ENCODE measurements around the gene CCR4. TPM values are rescaled to one million over a fixed set of nuclear protein-coding genes. Genes with fewer than 3 reads are reported as not detected.
A peak's percentile ranks its signal among the peaks of the same experiment; 100 is the strongest.

The CCR4 gene
- polyA plus RNA-seq, 6 donors from 2014 or later = 0.08 to 0.27 (median 0.16) TPM; not detected in 2

GRCh38 chr3:32996755-32997091 lies 45.3 kb downstream of the CCR4 start:
- Mint-ChIP-seq H3K4me1 (peaks cover 9 to 11% (median 11%) of the 10 kb centered on the region in 3 donors), H3K4me3 (no peak overlapping the region), H3K27ac (peak overlapping the region in 1 of 6 donors; percentile 82)

DNA sequence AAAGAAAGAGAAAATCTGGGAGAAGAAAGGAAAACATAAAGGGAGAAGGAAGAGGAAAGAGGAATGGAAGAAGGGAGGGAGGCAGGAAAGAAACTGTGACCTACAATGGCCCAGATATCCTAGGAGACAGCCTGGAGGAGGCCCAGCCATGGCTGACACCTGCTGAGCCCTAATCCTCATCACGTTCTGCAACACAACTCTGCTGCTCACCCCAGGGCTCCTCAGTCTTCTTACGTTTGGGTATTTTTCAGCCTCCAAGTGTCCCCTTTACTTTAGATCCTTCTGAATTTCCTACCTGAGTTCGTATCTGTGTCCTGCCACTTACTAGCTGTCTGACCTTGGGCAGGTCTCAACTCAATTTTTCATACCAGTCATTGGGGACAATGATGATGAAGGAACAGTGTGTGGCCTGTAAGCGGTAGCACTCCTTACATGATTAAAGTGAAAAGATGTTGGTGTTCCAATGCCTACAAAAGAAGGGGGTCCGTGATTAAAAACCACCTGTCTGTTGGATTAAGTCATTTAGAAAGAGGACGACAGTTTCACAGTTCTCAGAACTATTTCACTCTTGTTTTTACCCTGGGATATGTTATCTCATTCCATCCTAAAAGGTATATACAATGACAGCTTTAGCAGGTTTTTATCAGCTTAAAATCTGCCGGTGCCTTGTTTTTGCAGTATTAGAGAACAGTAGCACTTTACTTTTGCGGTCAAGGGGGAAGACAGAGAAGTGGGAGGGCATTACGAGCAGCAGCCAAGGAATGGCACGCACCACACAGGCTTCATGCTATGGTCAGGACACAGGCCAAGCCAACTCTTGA lies 47.4 kb downstream of the CCR4 start:
- no peaks in the 10 kb centered on the region for H3K9me3 Mint-ChIP-seq
- no peak for ATAC-seq (ENCODE audit: low read depth in 2 of 2)
- H3K4me3 Mint-ChIP-seq = no peak overlapping the region
- DNase-seq = no peak
- peak overlapping the region in 5 of 6 donors; percentile 28 to 85 (median 51) for H3K27ac Mint-ChIP-seq
- peaks cover 11 to 13% (median 12%) of the 10 kb centered on the region in 3 donors for H3K4me1 Mint-ChIP-seq
- H3K27me3 Mint-ChIP-seq = no peaks in the 10 kb centered on the region
- H3K36me3 Mint-ChIP-seq = peaks cover 11 to 18% of the 10 kb centered on the region in 2 donors

More at GRCh38 chr3:32996755-32997091, 45.3 kb downstream of the CCR4 start:
- H3K9me3 Mint-ChIP-seq = no peaks in the 10 kb centered on the region
- no peaks in the 10 kb centered on the region for H3K27me3 Mint-ChIP-seq
- DNase-seq = no peak
- ATAC-seq (ENCODE audit: low read depth in 2 of 2) = no peak
- peaks cover 11 to 14% of the 10 kb centered on the region in 2 donors for H3K36me3 Mint-ChIP-seq

GRCh38 chr3:33000691-33001385 lies 49.4 kb downstream of the CCR4 start:
- no peak overlapping the region for H3K4me3 Mint-ChIP-seq

DNA sequence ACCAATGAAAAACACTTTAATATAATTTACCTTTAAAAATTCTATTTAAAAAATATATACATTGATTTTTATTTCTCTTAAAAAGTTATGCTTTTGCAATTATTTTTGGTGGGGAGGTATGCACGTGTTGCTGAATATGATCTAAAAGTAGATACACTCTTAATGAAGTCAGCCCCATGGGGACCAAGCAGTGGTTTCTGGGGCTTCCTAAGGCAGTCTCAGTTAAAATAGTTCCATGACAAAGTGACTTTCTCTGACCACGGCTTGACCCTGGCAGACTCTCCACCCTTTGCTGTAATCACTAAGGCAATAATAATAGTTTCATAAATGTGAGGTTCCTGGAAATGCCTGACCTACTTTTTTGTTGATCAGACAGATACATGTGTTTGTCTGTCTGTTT lies 50.4 kb downstream of the CCR4 start:
- Mint-ChIP-seq H3K27me3 (no peaks in the 10 kb centered on the region), H3K4me1 (peaks cover 11 to 13% (median 12%) of the 10 kb centered on the region in 3 donors), H3K36me3 (peaks cover 23 to 25% of the 10 kb centered on the region in 2 donors), H3K27ac (peak overlapping the region in 3 of 6 donors; percentile 32 to 43 (median 38)), H3K4me3 (no peak overlapping the region), H3K9me3 (peaks cover 0 to 2% (median 0%) of the 10 kb centered on the region in 7 donors)
- DNase-seq (no peak), ATAC-seq (ENCODE audit: low read depth in 2 of 2) (no peak)

More at GRCh38 chr3:33000691-33001385, 49.4 kb downstream of the CCR4 start:
- DNase-seq = no peak
- Mint-ChIP-seq H3K27ac (peak overlapping the region in 1 of 6 donors; percentile 20), H3K9me3 (peaks cover 0 to 2% (median 0%) of the 10 kb centered on the region in 7 donors), H3K36me3 (peaks cover 23 to 25% of the 10 kb centered on the region in 2 donors), H3K4me1 (peaks cover 11 to 13% (median 12%) of the 10 kb centered on the region in 3 donors), H3K27me3 (no peaks in the 10 kb centered on the region)
- ATAC-seq (ENCODE audit: low read depth in 2 of 2) = no peak

DNA sequence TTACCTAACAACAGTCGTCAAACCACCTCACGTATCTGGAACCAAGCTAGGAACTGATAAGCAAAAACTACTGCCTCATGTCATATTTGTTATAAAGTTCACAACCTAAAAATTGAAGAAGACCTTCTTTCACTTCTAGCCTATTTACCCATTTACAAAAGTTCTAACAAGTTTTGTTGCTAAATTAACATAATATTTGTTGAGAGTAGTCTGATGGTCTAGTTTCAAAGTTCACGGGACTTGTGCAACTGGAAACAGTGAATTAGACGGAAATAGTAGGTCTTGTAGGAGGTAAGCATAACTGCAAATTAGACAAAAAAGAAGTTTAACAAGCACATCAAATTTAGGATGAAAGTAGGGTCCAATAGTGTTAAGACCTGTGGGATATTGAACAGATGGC lies 51.9 kb downstream of the CCR4 start:
- no peak overlapping the region for H3K4me3 Mint-ChIP-seq
- ATAC-seq (ENCODE audit: low read depth in 2 of 2) = no peak
- peak overlapping the region in 1 of 6 donors; percentile 34 for H3K27ac Mint-ChIP-seq
- H3K27me3 Mint-ChIP-seq = no peaks in the 10 kb centered on the region
- peaks cover 13 to 17% (median 15%) of the 10 kb centered on the region in 3 donors for H3K4me1 Mint-ChIP-seq
- peaks cover 0 to 2% (median 0%) of the 10 kb centered on the region in 7 donors for H3K9me3 Mint-ChIP-seq
- DNase-seq = no peak
- peaks cover 31 to 37% of the 10 kb centered on the region in 2 donors for H3K36me3 Mint-ChIP-seq

DNA sequence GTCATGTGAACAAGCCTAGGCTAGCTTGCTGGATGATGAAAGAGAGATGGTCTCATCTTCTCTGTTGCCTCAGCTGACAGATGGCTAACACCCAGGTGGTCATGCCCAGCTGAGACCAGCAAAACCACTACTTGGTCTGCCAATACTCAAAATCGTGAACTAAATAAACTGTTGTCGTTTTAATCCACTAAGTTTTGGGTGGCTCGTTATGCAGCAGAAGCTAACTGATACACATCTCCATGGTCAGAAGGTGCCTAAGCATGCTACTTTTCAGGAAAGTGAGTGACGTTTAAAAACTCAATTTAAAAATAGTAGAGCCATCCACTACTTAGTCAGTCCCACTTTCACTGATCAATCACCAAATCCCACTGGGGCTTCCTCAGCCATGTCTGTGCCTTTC lies 52.8 kb downstream of the CCR4 start:
- peaks cover 30 to 43% of the 10 kb centered on the region in 2 donors for H3K36me3 Mint-ChIP-seq
- no peak overlapping the region for H3K27ac Mint-ChIP-seq
- H3K9me3 Mint-ChIP-seq = peaks cover 0 to 2% (median 0%) of the 10 kb centered on the region in 7 donors
- ATAC-seq (ENCODE audit: low read depth in 2 of 2) (no peak), DNase-seq (no peak)
- H3K4me1 Mint-ChIP-seq = peaks cover 14 to 22% (median 19%) of the 10 kb centered on the region in 3 donors
- H3K27me3 Mint-ChIP-seq = no peaks in the 10 kb centered on the region
- H3K4me3 Mint-ChIP-seq = no peak overlapping the region

- DNase-seq (no peak), ATAC-seq (ENCODE audit: low read depth in 2 of 2) (no peak)
- H3K4me1 Mint-ChIP-seq = peaks cover 14 to 22% (median 19%) of the 10 kb centered on the region in 3 donors
- H3K36me3 Mint-ChIP-seq = peaks cover 30 to 43% of the 10 kb centered on the region in 2 donors
- no peaks in the 10 kb centered on the region for H3K27me3 Mint-ChIP-seq
- peaks cover 0 to 2% (median 0%) of the 10 kb centered on the region in 7 donors for H3K9me3 Mint-ChIP-seq
- H3K27ac Mint-ChIP-seq = no peak overlapping the region
- peak overlapping the region in 1 of 8 donors; percentile 43 for H3K4me3 Mint-ChIP-seq
Measured at GRCh38 chr3:33004961-33005360, 53.5 kb downstream of the CCR4 start.

Other genes starting within 250 kb of the CCR4 start
- not detected for gene TRIM71, start 133.6 kb upstream of the CCR4 start, polyA plus RNA-seq (ENCODE audit: low read depth in 6 of 6)
- 10 to 100 TPM; 32.6 to 42.8 (median 39.9) TPM for gene GLB1, start 145.5 kb downstream of the CCR4 start, polyA plus RNA-seq (ENCODE audit: low read depth in 6 of 6)
- 1 to 10 TPM in 4 of 6 donors, under 1 TPM in 1, not detected in 1; 0.50 to 2.0 (median 1.5) TPM for gene TMPPE, start 145.5 kb downstream of the CCR4 start, polyA plus RNA-seq (ENCODE audit: low read depth in 6 of 6)
- 10 to 100 TPM; 66.0 to 87.6 (median 75.1) TPM for gene CRTAP, start 162.4 kb downstream of the CCR4 start, polyA plus RNA-seq (ENCODE audit: low read depth in 6 of 6)